Osteocyte (in vitro differentiated cells): ENCODE results near the gene GPR26. TPM values are rescaled to one million over a fixed set of nuclear protein-coding genes. Genes with fewer than 3 reads are reported as not detected.

Experiments used
- DNase-seq: peaks from one replicate; pipeline ENCODE4 v3.0.0; 2021; ENCODE audit warnings: mixed read lengths; ENCODE audit not compliant: unreplicated experiment; ENCODE audit errors: extremely low spot score
- H3K27ac Mint-ChIP-seq: one replicate; pipeline ENCODE4 v1.8.0; 2021; ENCODE audit warnings: mild to moderate bottlenecking, mixed read lengths; ENCODE audit not compliant: unreplicated experiment
- H3K27me3 Mint-ChIP-seq: one replicate; pipeline ENCODE4 v1.8.0; 2021; ENCODE audit warnings: mixed read lengths; ENCODE audit not compliant: unreplicated experiment
- H3K36me3 Mint-ChIP-seq: one replicate; pipeline ENCODE4 v1.8.0; 2021; ENCODE audit warnings: mixed read lengths; ENCODE audit not compliant: unreplicated experiment
- H3K4me1 Mint-ChIP-seq: one replicate; pipeline ENCODE4 v1.8.0; 2021; ENCODE audit warnings: mixed read lengths; ENCODE audit not compliant: unreplicated experiment
- H3K4me3 Mint-ChIP-seq: one replicate; pipeline ENCODE4 v1.8.0; 2021; ENCODE audit warnings: mild to moderate bottlenecking, moderate library complexity, mixed read lengths; ENCODE audit not compliant: unreplicated experiment
- H3K9me3 Mint-ChIP-seq: one replicate; pipeline ENCODE4 v1.8.0; 2021; ENCODE audit warnings: mixed read lengths; ENCODE audit not compliant: unreplicated experiment
- total RNA-seq: library from RNA; stranded (reverse); gene quantifications from 2 replicates; pipeline ENCODE4 v1.2.1, GENCODE V29; 2021
- TF ChIP-seq, protein P1 (sequence below): fragments of 200-600 bp; sonication (generic); IDR thresholded peaks from 2 replicates; pipeline ENCODE4 v1.5.0; 2021; ENCODE audit warnings: antibody characterized with exemption, mild to moderate bottlenecking, moderate library complexity

GPR26 gene
- total RNA-seq, 1 donor from 2014 or later: not detected

DNA sequence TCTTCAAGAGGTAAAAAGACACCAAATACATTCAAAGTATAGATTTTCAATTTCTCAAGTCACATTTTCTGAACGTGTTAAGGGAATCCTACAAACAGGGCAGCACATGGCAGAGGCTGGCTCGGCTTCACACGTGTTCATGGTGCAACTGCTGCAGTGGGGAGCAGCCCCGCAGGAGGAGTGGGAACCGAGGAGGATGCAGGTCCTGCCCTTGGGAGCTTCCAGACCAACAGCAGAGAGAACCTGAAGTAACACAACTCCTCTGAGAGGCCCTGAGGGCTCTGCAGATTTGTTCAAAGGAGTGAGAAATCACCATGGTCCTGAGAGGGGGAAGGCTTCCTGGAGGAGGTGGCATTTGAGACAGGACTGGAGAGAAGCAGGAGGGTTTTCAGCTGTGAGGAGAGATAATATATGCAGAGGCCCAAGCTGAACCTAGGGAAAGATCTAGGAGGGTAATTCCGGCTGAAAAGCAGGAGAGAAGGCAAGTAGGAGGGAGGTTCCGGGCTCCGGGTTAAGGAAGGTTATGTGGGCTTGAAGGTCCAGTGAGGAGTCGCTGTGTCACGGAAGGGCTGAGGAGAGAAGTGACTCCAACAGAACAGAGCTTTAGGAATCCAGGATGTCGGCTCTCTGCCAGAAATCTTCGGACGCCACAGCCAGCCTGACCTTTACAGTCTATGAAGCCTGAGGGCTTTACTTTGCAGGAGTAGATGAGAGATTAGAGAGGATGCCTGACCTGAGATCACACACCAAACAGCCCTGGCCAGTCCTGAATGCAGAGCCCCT is 77.5 kb downstream of the GPR26 start:
- no peak for DNase-seq
- Mint-ChIP-seq H3K4me3 (no peak overlapping the region), H3K9me3 (no peaks in the 10 kb centered on the region), H3K27ac (no peak overlapping the region), H3K4me1 (no peaks in the 10 kb centered on the region), H3K27me3 (no peaks in the 10 kb centered on the region), H3K36me3 (no peaks in the 10 kb centered on the region)
- TF ChIP-seq, protein P1, sequence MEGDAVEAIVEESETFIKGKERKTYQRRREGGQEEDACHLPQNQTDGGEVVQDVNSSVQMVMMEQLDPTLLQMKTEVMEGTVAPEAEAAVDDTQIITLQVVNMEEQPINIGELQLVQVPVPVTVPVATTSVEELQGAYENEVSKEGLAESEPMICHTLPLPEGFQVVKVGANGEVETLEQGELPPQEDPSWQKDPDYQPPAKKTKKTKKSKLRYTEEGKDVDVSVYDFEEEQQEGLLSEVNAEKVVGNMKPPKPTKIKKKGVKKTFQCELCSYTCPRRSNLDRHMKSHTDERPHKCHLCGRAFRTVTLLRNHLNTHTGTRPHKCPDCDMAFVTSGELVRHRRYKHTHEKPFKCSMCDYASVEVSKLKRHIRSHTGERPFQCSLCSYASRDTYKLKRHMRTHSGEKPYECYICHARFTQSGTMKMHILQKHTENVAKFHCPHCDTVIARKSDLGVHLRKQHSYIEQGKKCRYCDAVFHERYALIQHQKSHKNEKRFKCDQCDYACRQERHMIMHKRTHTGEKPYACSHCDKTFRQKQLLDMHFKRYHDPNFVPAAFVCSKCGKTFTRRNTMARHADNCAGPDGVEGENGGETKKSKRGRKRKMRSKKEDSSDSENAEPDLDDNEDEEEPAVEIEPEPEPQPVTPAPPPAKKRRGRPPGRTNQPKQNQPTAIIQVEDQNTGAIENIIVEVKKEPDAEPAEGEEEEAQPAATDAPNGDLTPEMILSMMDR: no peak

DNA sequence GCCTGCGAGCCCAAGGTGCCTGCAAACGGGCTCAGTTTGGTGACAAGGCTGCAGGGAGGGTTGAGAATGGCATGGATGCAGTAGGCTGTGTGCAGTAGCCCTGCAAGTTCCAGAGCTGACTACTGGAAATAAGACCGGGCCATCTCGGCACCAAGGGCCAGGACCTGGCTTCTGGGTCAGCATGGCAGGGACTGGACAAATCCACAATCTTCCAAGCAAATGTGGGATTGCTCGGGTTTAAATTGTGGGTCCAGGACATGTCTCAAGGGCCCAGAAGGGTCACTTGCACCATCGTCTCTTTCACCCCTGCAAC is 78.0 kb downstream of the GPR26 start:
- Mint-ChIP-seq H3K4me1 (no peaks in the 10 kb centered on the region), H3K4me3 (no peak overlapping the region), H3K9me3 (no peaks in the 10 kb centered on the region), H3K27ac (no peak overlapping the region), H3K27me3 (no peaks in the 10 kb centered on the region), H3K36me3 (no peaks in the 10 kb centered on the region)
- TF ChIP-seq, protein P1: no peak
- DNase-seq: no peak

Other genes starting within 250 kb of the GPR26 start
- gene CPXM2, start 225.5 kb downstream of the GPR26 start, total RNA-seq: not detected in 2 replicates